NCI-H2196 (cell line): Measurements from ENCODE around the gene CCDC182.

ENCODE experiments used
- DNase-seq: peaks from one replicate; lab custom pipeline; 2025; ENCODE audit not compliant: unreplicated experiment; lab: John Stamatoyannopoulos, UW

CCDC182 gene

DNA sequence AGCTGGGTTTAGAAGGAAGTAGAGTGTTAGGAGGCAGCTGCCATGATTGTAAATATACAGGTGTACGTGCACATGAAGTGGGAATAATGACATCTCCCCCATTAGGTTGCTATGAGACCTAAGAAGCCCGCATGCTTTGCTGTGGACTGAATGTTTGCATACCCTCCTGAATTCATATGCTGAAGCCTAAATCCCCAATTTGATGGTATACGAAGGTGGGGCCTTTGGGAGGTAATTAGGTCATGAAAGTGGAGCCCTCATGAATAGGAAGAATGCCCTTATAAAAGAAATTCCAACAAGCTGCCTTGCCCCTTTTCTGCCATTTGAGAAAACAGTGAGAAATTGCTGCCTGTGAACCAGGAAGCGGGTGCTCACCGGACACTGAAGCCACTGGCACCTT lies 44.0 kb downstream of the CCDC182 start:
- no peak for DNase-seq

DNA sequence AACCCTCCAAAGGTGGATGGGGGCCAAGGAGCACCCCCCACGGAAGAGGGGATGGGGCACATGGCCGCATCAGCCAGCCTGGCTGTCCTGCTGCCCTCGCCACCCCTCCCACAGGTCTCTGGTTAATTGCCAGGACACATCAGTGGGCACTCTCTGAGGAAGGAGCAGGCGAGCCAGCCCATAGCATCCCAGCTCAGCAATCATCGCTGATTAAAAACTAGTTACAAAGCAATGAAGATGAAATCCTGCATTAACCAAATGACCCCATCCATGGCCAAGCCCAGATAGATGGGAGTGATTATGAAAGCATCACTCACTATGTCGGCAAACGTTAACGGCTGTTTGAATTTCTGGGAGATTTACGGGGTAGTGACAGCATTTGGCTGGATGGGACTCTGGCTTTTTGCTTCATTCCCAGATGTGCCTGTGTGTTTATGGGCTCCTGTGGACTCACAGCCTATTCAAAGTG lies 45.3 kb downstream of the CCDC182 start:
- DNase-seq = no peak

DNA sequence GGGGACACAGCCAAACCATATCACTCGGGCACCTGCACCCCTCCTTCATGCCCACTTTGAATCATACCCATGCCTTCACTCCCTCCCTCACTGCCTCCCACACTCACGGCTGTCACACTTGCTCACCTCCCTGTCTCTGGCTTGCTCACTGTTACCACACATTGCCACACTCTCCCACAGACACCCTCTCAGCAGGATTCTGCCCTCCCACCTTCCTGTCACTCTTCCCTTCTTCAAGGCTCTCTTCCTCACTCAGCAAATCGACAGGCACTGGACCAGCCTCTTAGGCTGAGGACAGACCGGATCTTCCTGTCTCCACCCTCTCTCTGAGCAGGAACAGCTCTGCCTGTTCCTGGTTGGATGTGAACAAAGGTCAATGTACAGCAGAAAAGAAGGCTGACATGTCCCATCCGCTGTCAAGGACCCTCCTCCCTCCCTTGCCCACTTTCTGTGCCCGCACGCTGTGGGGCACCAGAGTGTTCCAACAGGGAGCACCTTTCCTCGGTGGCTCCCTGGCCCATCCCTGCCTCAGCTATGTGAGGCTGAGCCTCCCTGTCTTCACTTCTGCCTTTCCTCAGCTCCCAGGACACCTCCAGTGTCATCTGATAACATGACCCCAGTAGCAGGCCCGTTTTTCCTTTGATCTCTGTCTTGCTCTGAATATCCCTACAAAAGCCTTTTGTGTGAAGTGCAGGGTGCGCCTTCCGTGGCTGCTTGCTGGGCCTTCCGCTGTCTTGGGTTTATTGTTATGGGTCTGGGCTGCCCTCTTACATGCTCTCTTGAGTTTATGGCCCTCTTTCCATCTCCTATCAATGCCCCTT lies 47.0 kb downstream of the CCDC182 start:
- DNase-seq = peak; percentile 17

DNA sequence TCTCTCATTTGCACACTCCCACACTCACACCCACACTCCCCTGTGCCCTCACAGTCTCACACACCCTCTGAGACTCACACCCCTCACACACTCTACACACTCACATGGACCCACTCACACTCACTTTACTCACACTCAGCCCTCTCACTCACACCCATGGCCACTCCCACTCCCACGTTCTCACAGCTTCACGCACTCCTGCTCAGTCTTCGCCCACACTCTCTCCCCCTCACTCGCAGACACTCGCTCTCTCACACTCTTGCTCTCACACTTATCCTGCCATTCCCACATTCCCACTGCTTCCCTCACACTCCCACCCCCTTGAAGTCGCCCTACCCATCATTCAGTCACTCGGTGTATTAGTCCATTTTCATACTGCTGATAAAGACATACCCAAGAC lies 47.9 kb downstream of the CCDC182 start:
- DNase-seq = no peak

DNA sequence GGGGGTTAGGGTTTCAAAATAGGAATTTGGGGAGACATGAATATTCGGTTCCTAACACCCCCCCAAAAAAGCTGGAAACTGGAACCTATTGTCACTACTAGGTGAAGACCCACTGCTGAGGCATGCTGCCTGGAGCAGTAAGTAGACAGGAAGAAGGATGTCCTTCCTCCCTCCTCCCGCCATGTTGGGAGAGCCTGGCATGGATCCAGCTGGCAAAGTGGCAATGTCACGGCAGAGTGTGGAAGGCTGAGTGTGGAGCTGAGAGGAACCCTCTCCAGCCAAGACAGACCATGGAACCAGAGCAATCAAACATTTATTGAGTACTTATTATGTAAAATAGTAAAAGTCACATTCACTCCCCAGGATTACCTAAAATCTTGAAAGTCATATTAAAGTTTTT lies 49.0 kb downstream of the CCDC182 start:
- no peak for DNase-seq
